ENCODE measurements around the gene TIA1. TPM values are rescaled to one million over a fixed set of nuclear protein-coding genes. Genes with fewer than 3 reads are reported as not detected.
"Not testable (repeated sequence)": the region's sequence is repeated elsewhere in the genome, so short reads cannot be mapped to it uniquely, and the experiment has no call there.

The TIA1 gene
- total RNA-seq, 1 experiment from 2014 or later, result 130 TPM

DNA sequence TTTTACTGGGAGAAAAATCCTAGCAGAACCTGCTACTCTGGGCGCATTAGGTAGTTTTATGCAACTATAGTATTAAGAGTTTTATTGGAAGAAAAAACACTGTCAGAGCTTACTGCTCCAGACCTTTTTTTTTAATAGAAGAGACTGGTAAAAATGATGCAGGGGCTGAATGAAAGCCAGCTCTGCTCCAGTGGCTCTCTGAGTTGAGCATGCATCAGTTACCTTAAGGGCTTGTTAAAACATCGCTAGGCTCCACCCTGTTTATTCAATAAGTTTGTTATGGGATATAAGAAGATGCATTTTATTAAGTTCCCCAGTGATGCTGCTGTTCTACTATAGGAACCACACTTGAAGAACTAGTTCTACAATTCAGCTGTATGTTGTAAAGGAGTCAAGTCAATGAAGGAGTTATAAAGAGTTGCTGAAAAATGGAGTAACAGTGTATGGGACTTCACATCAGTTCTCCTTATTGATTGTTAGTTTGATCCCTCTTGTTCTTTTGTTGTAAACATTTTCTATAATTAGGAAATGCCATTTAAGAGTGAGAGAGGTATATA is 31.9 kb upstream of the TIA1 start:
- H3K4me1 Mint-ChIP-seq (ENCODE audit: low read depth, unreplicated experiment), result peaks cover 8% of the 10 kb centered on the region
- peaks cover 39% of the 10 kb centered on the region for H3K36me3 Mint-ChIP-seq (ENCODE audit: insufficient read depth, unreplicated experiment)
- H3K27ac Mint-ChIP-seq (ENCODE audit: unreplicated experiment), result no peak overlapping the region
- TF ChIP-seq CTCF (IDR thresholded peaks at IDR 0.05; ENCODE audit: unreplicated experiment), result no peak
- intact Hi-C loops (cut with micrococcal nuclease; ENCODE audit: unreplicated experiment), result no loop called here
- no peak overlapping the region for H3K4me3 Mint-ChIP-seq (ENCODE audit: low read depth, unreplicated experiment)
- CTCF ChIA-PET, result no interaction called here
- no TSS peak for BruUV-seq (replicated peaks)
- no peaks in the 10 kb centered on the region for H3K9me3 Mint-ChIP-seq (ENCODE audit: low read depth, unreplicated experiment)
- no peaks in the 10 kb centered on the region for H3K27me3 Mint-ChIP-seq (ENCODE audit: unreplicated experiment)
- no peak for DNase-seq

DNA sequence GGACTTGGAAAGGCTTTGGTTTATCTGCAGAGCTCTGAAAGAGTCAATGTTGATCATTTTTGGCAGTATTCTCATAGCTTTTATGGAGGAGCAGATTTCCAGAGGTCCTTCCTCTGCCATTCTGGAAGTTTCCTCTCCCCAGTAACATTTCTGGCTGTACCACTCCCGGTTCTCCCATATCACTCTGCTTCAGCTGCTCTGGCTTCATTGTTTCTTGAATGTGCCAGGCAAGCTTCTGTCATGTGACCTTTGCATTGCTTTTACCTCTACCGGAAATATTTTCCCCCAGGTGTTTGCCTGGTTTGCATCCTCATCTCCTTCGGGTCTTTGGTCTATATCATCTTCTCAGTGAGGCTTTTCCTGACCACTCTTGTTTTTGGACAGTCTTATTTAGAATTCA is 21.9 kb upstream of the TIA1 start:
- CTCF ChIA-PET, result no interaction called here
- Mint-ChIP-seq H3K4me1 (ENCODE audit: low read depth, unreplicated experiment) (no peaks in the 10 kb centered on the region), H3K27me3 (ENCODE audit: unreplicated experiment) (no peaks in the 10 kb centered on the region), H3K4me3 (ENCODE audit: low read depth, unreplicated experiment) (no peak overlapping the region), H3K9me3 (ENCODE audit: low read depth, unreplicated experiment) (no peaks in the 10 kb centered on the region), H3K27ac (ENCODE audit: unreplicated experiment) (peak overlapping the region; percentile 47), H3K36me3 (ENCODE audit: insufficient read depth, unreplicated experiment) (peaks cover 7% of the 10 kb centered on the region)
- DNase-seq, result no peak
- BruUV-seq (replicated peaks), result no TSS peak
- no peak for TF ChIP-seq CTCF (IDR thresholded peaks at IDR 0.05; ENCODE audit: unreplicated experiment)
- intact Hi-C loops (cut with micrococcal nuclease; ENCODE audit: unreplicated experiment), result no loop called here

DNA sequence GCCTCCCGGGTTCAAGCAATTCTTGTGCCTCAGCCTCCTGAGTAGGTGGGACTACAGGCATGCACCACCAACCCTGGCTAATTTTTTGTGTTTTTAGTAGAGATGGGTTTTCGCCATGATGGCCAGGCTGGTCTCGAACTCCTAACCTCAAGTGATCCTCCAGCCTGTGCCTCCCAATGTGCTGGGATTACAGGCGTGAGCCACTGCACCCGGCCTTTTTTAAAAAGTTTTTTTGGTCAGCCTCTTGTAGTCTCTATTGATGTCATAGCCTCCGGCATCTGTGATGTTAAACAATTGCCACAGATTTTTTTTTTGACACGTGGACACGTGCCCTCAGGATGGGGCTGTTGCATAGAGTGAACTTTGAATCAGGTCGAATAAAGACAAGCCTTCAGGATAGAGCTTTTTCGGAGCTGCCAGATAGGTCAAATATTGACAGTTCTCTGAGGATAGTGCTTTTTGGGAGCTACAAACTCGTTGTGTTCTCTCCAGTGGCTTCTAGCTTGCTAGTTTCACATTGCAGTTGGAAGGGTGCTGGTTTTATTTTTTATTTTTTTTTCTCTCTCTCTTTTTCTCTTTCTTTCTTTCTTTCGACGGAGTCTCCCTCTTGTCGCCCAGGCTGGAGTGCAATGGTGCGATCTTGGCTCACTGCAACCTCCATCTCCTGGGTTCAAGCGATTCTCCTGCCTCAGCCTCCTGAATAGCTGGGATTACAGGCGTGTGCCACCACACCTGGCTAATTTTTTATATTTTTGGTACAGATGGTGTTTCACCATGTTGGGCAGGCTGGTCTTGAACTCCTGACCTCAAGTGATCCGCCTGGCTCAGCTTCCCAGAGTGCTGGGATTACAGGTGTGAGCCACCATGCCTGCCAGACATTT is 21.2 kb upstream of the TIA1 start:
- H3K9me3 Mint-ChIP-seq (ENCODE audit: low read depth, unreplicated experiment); H3K4me3 Mint-ChIP-seq (ENCODE audit: low read depth, unreplicated experiment); H3K36me3 Mint-ChIP-seq (ENCODE audit: insufficient read depth, unreplicated experiment); H3K27me3 Mint-ChIP-seq (ENCODE audit: unreplicated experiment); DNase-seq; H3K27ac Mint-ChIP-seq (ENCODE audit: unreplicated experiment); H3K4me1 Mint-ChIP-seq (ENCODE audit: low read depth, unreplicated experiment); BruUV-seq (replicated peaks); intact Hi-C loops (cut with micrococcal nuclease; ENCODE audit: unreplicated experiment): not testable (repeated sequence)
- CTCF ChIA-PET, result interaction anchor here (1.2 kb wide), 1 partner anchor 24 kb away, joined by 3 read pairs; the partner anchor contains the start of gene SNRPG

DNA sequence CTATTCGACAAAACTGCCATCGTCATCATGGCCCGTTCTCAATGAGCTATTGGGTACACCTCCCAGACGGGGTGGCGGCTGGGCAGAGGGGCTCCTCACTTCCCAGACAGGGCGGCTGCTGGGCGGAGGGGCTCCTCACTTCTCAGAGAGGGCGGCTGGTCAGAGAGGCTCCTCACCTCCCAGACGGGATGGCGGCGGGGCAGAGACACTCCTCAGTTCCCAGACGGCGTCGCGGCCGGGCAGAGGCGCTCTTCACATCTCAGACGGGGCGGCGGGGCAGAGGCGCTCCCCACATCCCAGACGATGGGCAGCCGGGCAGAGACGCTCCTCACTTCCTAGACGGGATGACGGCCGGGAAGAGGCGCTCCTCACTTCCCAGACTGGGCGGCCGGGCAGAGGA is 18.5 kb upstream of the TIA1 start:
- H3K27me3 Mint-ChIP-seq (ENCODE audit: unreplicated experiment); CTCF ChIA-PET; DNase-seq; H3K9me3 Mint-ChIP-seq (ENCODE audit: low read depth, unreplicated experiment); H3K4me1 Mint-ChIP-seq (ENCODE audit: low read depth, unreplicated experiment); H3K36me3 Mint-ChIP-seq (ENCODE audit: insufficient read depth, unreplicated experiment); intact Hi-C loops (cut with micrococcal nuclease; ENCODE audit: unreplicated experiment); H3K27ac Mint-ChIP-seq (ENCODE audit: unreplicated experiment); H3K4me3 Mint-ChIP-seq (ENCODE audit: low read depth, unreplicated experiment); BruUV-seq (replicated peaks): not testable (repeated sequence)

GRCh38 chr2:70261501-70261900 is 13.1 kb upstream of the TIA1 start:
- H3K4me1 Mint-ChIP-seq (ENCODE audit: low read depth, unreplicated experiment), result no peaks in the 10 kb centered on the region
- no peaks in the 10 kb centered on the region for H3K27me3 Mint-ChIP-seq (ENCODE audit: unreplicated experiment)
- no peak overlapping the region for H3K27ac Mint-ChIP-seq (ENCODE audit: unreplicated experiment)
- no peaks in the 10 kb centered on the region for H3K9me3 Mint-ChIP-seq (ENCODE audit: low read depth, unreplicated experiment)
- intact Hi-C loops (cut with micrococcal nuclease; ENCODE audit: unreplicated experiment), result no loop called here
- no peak for DNase-seq
- H3K4me3 Mint-ChIP-seq (ENCODE audit: low read depth, unreplicated experiment), result no peak overlapping the region
- CTCF ChIA-PET, result no interaction called here
- BruUV-seq (replicated peaks), result no TSS peak
- no peak for TF ChIP-seq CTCF (IDR thresholded peaks at IDR 0.05; ENCODE audit: unreplicated experiment)
- H3K36me3 Mint-ChIP-seq (ENCODE audit: insufficient read depth, unreplicated experiment), result peaks cover 27% of the 10 kb centered on the region

All from Calu3 (cell line).